HG03175 (cell line): ENCODE data around the gene NDUFB3.
A peak's percentile ranks its signal among the peaks of the same experiment; 100 is the strongest.

Experiments used
- ATAC-seq: cut with Tn5 transposase; IDR thresholded peaks from one replicate; pipeline ENCODE4 v1.9.1; 2021; ENCODE audit warnings: mild to moderate bottlenecking, moderate library complexity; ENCODE audit not compliant: unreplicated experiment

Gene NDUFB3

DNA sequence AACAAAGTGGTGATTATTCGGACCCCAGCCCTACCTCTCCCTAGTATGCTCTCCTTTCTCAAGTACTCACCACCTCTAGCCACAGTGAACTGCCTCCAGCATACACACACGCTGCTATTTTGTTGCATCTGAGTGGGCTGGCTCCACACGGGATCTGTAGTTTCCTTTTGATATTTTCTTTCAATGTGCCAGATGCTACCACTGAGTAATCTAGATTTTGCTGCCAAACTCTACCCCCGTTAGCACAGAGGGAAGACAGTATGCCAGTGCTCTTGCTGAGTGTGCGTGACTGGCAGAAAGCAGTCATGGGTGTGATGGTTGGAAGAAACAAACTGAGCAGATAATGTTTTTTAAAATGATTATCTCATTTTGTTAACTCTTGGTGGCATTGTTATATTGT lies 55.8 kb downstream of the NDUFB3 start:
- no peak for ATAC-seq

GRCh38 chr2:201128033-201128432 lies 56.2 kb downstream of the NDUFB3 start:
- no peak for ATAC-seq

DNA sequence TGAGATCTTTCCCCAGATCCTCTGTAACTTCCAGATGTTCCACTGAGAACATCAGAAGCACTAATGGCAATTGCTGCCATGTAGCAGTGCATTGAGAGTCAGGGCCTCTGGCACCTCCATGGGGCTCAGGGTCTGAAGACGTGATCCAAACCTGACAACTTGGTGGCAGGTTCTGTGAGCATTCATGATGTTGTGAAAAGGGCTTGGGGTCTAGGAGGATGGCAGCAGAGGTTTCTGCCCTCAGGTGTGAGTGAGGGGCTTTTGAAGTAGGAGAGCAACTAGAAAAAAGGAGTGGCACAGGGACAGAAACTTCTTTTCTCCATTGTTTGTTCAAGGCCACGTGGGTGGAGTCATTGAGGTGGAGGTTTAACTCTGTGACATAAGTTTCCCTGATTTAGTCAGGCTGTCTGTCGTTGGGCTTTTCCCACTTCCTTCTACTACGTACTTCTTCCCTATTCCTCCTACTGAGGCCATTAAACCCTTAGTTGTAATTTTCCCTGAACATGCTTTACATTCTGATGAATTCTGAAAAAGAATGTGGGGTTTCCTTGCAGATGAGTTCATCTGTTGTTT lies 57.2 kb downstream of the NDUFB3 start:
- no peak for ATAC-seq

DNA sequence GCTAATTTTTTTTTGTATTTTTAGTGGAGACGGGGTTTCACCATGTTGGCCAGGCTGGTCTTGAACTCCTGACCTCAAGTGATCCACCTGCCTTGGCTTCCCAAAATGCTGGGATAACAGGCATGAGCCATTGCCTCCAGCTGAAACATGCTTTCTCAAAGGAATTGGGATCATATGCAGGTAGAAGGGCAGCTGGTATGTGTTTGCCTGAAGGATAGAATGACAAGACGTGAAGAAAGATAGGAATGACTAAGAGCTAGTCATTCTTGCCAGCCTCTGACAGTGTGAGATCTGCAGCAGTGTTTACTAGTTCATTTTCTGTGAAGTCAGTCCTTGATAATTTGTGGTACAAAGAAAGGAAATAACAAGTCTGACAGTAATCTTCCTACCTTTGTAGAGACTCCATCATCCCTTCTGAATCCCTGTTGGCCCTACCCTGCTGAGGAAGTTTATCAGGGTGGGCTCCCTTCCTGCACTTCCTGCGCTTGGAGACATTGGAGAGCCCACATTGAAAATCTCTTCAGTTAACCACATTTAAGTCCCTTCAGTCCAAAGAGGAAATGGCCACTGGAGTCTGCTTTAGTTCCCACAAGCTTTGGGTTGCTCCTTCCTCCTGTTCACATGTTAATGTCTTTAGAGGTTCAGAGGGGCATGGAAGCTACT lies 58.9 kb downstream of the NDUFB3 start:
- peak; percentile 48 for ATAC-seq

- ATAC-seq: peak; percentile 38
Measured at GRCh38 chr2:201132518-201132917, 60.7 kb downstream of the NDUFB3 start.
